ENCODE measurements around the gene RAPGEF4.
A peak's percentile ranks its signal among the peaks of the same experiment; 100 is the strongest.

Gene RAPGEF4

DNA sequence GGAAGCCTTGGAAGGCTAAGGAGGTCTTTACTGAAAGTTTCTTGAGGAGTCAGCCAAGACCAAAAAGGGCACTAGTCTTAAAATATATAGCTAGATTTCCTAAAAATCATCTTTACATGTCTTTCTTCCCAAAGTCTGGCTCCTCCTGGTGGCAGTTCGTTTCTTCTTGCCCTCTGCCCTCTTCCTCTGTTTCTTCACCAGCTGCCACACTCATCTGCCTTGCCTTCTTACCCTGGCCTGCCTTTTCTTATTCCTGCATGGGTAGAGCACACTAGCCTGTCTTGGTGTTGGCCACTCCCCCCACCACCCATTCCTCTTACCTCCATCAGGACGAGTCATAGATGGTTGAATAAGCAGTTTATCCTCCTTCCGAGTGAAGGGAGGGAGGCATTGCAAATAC lies 129.8 kb downstream of the RAPGEF4 start:
- H4K12ac ChIP-seq (ENCODE audit: low read depth, low read length) = no peak overlapping the region
- no peaks in the 10 kb centered on the region for H3K79me2 ChIP-seq (ENCODE audit: control insufficient read depth, insufficient read depth, low read length, poor library complexity)
- no peak overlapping the region for H2BK5ac ChIP-seq (ENCODE audit: low read depth, low read length, poor library complexity)
- no peaks in the 10 kb centered on the region for H3K36me3 ChIP-seq (ENCODE audit: control insufficient read depth in 1 of 2, insufficient read depth in 2 of 2, low read length in 2 of 2)
- no peak overlapping the region for H3K9ac ChIP-seq (ENCODE audit: low read length)
- no peak overlapping the region for H3K4ac ChIP-seq (ENCODE audit: low read depth, low read length)
- no peak overlapping the region for H3K23ac ChIP-seq (ENCODE audit: low read length)
- no CpG with 5 or more reads among the region's 3 CpGs for WGBS (ENCODE audit: extremely low coverage, insufficient coverage, insufficient read length)
- H3K4me1 ChIP-seq (ENCODE audit: control insufficient read depth in 1 of 2, insufficient read depth in 2 of 2, low read length in 2 of 2) = no peaks in the 10 kb centered on the region
- no peak overlapping the region for H3K4me2 ChIP-seq (ENCODE audit: low read length)
- no peak overlapping the region for H3K27ac ChIP-seq (ENCODE audit: low read depth, low read length)
- no peak overlapping the region for H4K8ac ChIP-seq (ENCODE audit: low read depth, low read length)
- no peak overlapping the region for H3K18ac ChIP-seq (ENCODE audit: low read length)
- H3K14ac ChIP-seq (ENCODE audit: low read length) = no peak overlapping the region
- no peaks in the 10 kb centered on the region for H3K9me3 ChIP-seq (ENCODE audit: insufficient read depth, low read depth, low read length)
- no peak overlapping the region for H2AFZ ChIP-seq (ENCODE audit: insufficient read depth, low read length, poor library complexity)
- H3K27me3 ChIP-seq (ENCODE audit: insufficient read depth, low read length) = no peaks in the 10 kb centered on the region
- no peaks in the 10 kb centered on the region for H3K79me1 ChIP-seq (ENCODE audit: low read length)
- H2BK12ac ChIP-seq (ENCODE audit: low read length) = no peak overlapping the region
- no peak overlapping the region for H2BK120ac ChIP-seq (ENCODE audit: insufficient read depth, low read length, poor library complexity)
- H2AK5ac ChIP-seq (ENCODE audit: low read length) = no peak overlapping the region
- no peak overlapping the region for H3K4me3 ChIP-seq (ENCODE audit: low read depth, low read length)
- H4K91ac ChIP-seq (ENCODE audit: low read depth, low read length) = no peak overlapping the region
- DNase-seq = peak; percentile 5 to 42

GRCh38 chr2:172869861-172870260 lies 134.2 kb downstream of the RAPGEF4 start:
- no peak for DNase-seq
- H4K12ac ChIP-seq (ENCODE audit: low read depth, low read length) = no peak overlapping the region

GRCh38 chr2:172870396-172870795 lies 134.8 kb downstream of the RAPGEF4 start:
- Histone ChIP-seq H4K91ac (ENCODE audit: low read depth, low read length) (no peak overlapping the region), H3K36me3 (ENCODE audit: control insufficient read depth in 1 of 2, insufficient read depth in 2 of 2, low read length in 2 of 2) (no peaks in the 10 kb centered on the region), H3K23ac (ENCODE audit: low read length) (no peak overlapping the region), H3K79me1 (ENCODE audit: low read length) (no peaks in the 10 kb centered on the region), H3K4me3 (ENCODE audit: low read depth, low read length) (no peak overlapping the region), H3K18ac (ENCODE audit: low read length) (no peak overlapping the region), H3K4me2 (ENCODE audit: low read length) (no peak overlapping the region), H3K14ac (ENCODE audit: low read length) (no peak overlapping the region), H2BK5ac (ENCODE audit: low read depth, low read length, poor library complexity) (no peak overlapping the region), H3K9me3 (ENCODE audit: insufficient read depth, low read depth, low read length) (no peaks in the 10 kb centered on the region), H2AK5ac (ENCODE audit: low read length) (no peak overlapping the region), H3K27ac (ENCODE audit: low read depth, low read length) (no peak overlapping the region), H2BK120ac (ENCODE audit: insufficient read depth, low read length, poor library complexity) (no peak overlapping the region), H4K8ac (ENCODE audit: low read depth, low read length) (no peak overlapping the region), H3K4ac (ENCODE audit: low read depth, low read length) (no peak overlapping the region), H4K12ac (ENCODE audit: low read depth, low read length) (no peak overlapping the region), H3K27me3 (ENCODE audit: insufficient read depth, low read length) (no peaks in the 10 kb centered on the region), H3K9ac (ENCODE audit: low read length) (no peak overlapping the region), H2AFZ (ENCODE audit: insufficient read depth, low read length, poor library complexity) (no peak overlapping the region), H3K79me2 (ENCODE audit: control insufficient read depth, insufficient read depth, low read length, poor library complexity) (no peaks in the 10 kb centered on the region), H2BK12ac (ENCODE audit: low read length) (no peak overlapping the region), H3K4me1 (ENCODE audit: control insufficient read depth in 1 of 2, insufficient read depth in 2 of 2, low read length in 2 of 2) (no peaks in the 10 kb centered on the region)
- DNase-seq = no peak
- WGBS (ENCODE audit: extremely low coverage, insufficient coverage, insufficient read length) = no CpG with 5 or more reads among the region's 2 CpGs

More at GRCh38 chr2:172869861-172870260, 134.2 kb downstream of the RAPGEF4 start:
- Histone ChIP-seq H3K18ac (ENCODE audit: low read length) (no peak overlapping the region), H2AFZ (ENCODE audit: insufficient read depth, low read length, poor library complexity) (no peak overlapping the region), H3K79me2 (ENCODE audit: control insufficient read depth, insufficient read depth, low read length, poor library complexity) (no peaks in the 10 kb centered on the region), H2BK120ac (ENCODE audit: insufficient read depth, low read length, poor library complexity) (no peak overlapping the region), H3K36me3 (ENCODE audit: control insufficient read depth in 1 of 2, insufficient read depth in 2 of 2, low read length in 2 of 2) (no peaks in the 10 kb centered on the region), H2AK5ac (ENCODE audit: low read length) (no peak overlapping the region), H3K23ac (ENCODE audit: low read length) (no peak overlapping the region), H3K4me2 (ENCODE audit: low read length) (no peak overlapping the region), H4K8ac (ENCODE audit: low read depth, low read length) (no peak overlapping the region), H3K14ac (ENCODE audit: low read length) (no peak overlapping the region), H3K9me3 (ENCODE audit: insufficient read depth, low read depth, low read length) (no peaks in the 10 kb centered on the region), H4K91ac (ENCODE audit: low read depth, low read length) (no peak overlapping the region), H3K4ac (ENCODE audit: low read depth, low read length) (no peak overlapping the region), H3K4me3 (ENCODE audit: low read depth, low read length) (no peak overlapping the region), H3K27me3 (ENCODE audit: insufficient read depth, low read length) (no peaks in the 10 kb centered on the region), H2BK5ac (ENCODE audit: low read depth, low read length, poor library complexity) (no peak overlapping the region), H3K27ac (ENCODE audit: low read depth, low read length) (no peak overlapping the region), H3K79me1 (ENCODE audit: low read length) (no peaks in the 10 kb centered on the region), H3K9ac (ENCODE audit: low read length) (no peak overlapping the region), H2BK12ac (ENCODE audit: low read length) (no peak overlapping the region), H3K4me1 (ENCODE audit: control insufficient read depth in 1 of 2, insufficient read depth in 2 of 2, low read length in 2 of 2) (no peaks in the 10 kb centered on the region)
- WGBS (ENCODE audit: extremely low coverage, insufficient coverage, insufficient read length) = no CpG with 5 or more reads among the region's 5 CpGs

- H3K4me1 ChIP-seq (ENCODE audit: control insufficient read depth in 1 of 2, insufficient read depth in 2 of 2, low read length in 2 of 2) = no peaks in the 10 kb centered on the region
- H3K27me3 ChIP-seq (ENCODE audit: insufficient read depth, low read length) = no peaks in the 10 kb centered on the region
- WGBS (ENCODE audit: extremely low coverage, insufficient coverage, insufficient read length) = no CpG with 5 or more reads among the region's 2 CpGs
- H4K8ac ChIP-seq (ENCODE audit: low read depth, low read length) = no peak overlapping the region
- no peak overlapping the region for H3K4ac ChIP-seq (ENCODE audit: low read depth, low read length)
- H3K27ac ChIP-seq (ENCODE audit: low read depth, low read length) = no peak overlapping the region
- H3K36me3 ChIP-seq (ENCODE audit: control insufficient read depth in 1 of 2, insufficient read depth in 2 of 2, low read length in 2 of 2) = no peaks in the 10 kb centered on the region
- H2AFZ ChIP-seq (ENCODE audit: insufficient read depth, low read length, poor library complexity) = no peak overlapping the region
- H2BK5ac ChIP-seq (ENCODE audit: low read depth, low read length, poor library complexity) = no peak overlapping the region
- no peak overlapping the region for H2BK12ac ChIP-seq (ENCODE audit: low read length)
- no peaks in the 10 kb centered on the region for H3K79me1 ChIP-seq (ENCODE audit: low read length)
- H4K12ac ChIP-seq (ENCODE audit: low read depth, low read length) = no peak overlapping the region
- H3K18ac ChIP-seq (ENCODE audit: low read length) = no peak overlapping the region
- no peak overlapping the region for H3K9ac ChIP-seq (ENCODE audit: low read length)
- H3K79me2 ChIP-seq (ENCODE audit: control insufficient read depth, insufficient read depth, low read length, poor library complexity) = no peaks in the 10 kb centered on the region
- no peak overlapping the region for H3K23ac ChIP-seq (ENCODE audit: low read length)
- no peak overlapping the region for H3K14ac ChIP-seq (ENCODE audit: low read length)
- H3K9me3 ChIP-seq (ENCODE audit: insufficient read depth, low read depth, low read length) = no peaks in the 10 kb centered on the region
- H2AK5ac ChIP-seq (ENCODE audit: low read length) = no peak overlapping the region
- H3K4me2 ChIP-seq (ENCODE audit: low read length) = no peak overlapping the region
- no peak for DNase-seq
- H2BK120ac ChIP-seq (ENCODE audit: insufficient read depth, low read length, poor library complexity) = no peak overlapping the region
- H4K91ac ChIP-seq (ENCODE audit: low read depth, low read length) = no peak overlapping the region
- no peak overlapping the region for H3K4me3 ChIP-seq (ENCODE audit: low read depth, low read length)
Measured at GRCh38 chr2:172877826-172878225, 142.2 kb downstream of the RAPGEF4 start.

Data from trophoblast cell (in vitro differentiated cells and primary cell).